Panc1 (cell line): ENCODE data around the gene EIF4G3.

Source experiments
- POLR2AphosphoS5 ChIP-seq: IDR thresholded peaks from 2 replicates; pipeline ENCODE4 v1.6.1; 2012; ENCODE audit warnings: mild to moderate bottlenecking, low read depth, low read length, moderate library complexity
- SIN3A ChIP-seq: IDR thresholded peaks from 2 replicates; pipeline ENCODE4 v1.6.1; 2012; ENCODE audit warnings: low read depth, mild to moderate bottlenecking, low read length, moderate library complexity, borderline replicate concordance; ENCODE audit not compliant: insufficient read depth
- TF ChIP-seq, protein P1 (sequence below): fragments of 450-650 bp; IDR thresholded peaks from 2 replicates; pipeline ENCODE4 v1.5.1; 2017; ENCODE audit warnings: mild to moderate bottlenecking
- TF ChIP-seq, protein P2 (sequence below), 2 experiments: IDR thresholded peaks; 2 replicates each; pipeline ENCODE4 v1.6.1; 2011 to 2012; ENCODE audit warnings: low read depth in 2 of 2, control low read depth in 1 of 2, low read length in 1 of 2, mild to moderate bottlenecking in 1 of 2, moderate library complexity in 1 of 2; ENCODE audit not compliant: insufficient read depth in 1 of 2

GRCh38 chr1:20949871-20950590 is 226.7 kb downstream of the EIF4G3 start:
- TF ChIP-seq, protein P1, sequence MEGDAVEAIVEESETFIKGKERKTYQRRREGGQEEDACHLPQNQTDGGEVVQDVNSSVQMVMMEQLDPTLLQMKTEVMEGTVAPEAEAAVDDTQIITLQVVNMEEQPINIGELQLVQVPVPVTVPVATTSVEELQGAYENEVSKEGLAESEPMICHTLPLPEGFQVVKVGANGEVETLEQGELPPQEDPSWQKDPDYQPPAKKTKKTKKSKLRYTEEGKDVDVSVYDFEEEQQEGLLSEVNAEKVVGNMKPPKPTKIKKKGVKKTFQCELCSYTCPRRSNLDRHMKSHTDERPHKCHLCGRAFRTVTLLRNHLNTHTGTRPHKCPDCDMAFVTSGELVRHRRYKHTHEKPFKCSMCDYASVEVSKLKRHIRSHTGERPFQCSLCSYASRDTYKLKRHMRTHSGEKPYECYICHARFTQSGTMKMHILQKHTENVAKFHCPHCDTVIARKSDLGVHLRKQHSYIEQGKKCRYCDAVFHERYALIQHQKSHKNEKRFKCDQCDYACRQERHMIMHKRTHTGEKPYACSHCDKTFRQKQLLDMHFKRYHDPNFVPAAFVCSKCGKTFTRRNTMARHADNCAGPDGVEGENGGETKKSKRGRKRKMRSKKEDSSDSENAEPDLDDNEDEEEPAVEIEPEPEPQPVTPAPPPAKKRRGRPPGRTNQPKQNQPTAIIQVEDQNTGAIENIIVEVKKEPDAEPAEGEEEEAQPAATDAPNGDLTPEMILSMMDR = no peak
- TF ChIP-seq POLR2AphosphoS5 (no peak), SIN3A (no peak)
- TF ChIP-seq, protein P2, sequence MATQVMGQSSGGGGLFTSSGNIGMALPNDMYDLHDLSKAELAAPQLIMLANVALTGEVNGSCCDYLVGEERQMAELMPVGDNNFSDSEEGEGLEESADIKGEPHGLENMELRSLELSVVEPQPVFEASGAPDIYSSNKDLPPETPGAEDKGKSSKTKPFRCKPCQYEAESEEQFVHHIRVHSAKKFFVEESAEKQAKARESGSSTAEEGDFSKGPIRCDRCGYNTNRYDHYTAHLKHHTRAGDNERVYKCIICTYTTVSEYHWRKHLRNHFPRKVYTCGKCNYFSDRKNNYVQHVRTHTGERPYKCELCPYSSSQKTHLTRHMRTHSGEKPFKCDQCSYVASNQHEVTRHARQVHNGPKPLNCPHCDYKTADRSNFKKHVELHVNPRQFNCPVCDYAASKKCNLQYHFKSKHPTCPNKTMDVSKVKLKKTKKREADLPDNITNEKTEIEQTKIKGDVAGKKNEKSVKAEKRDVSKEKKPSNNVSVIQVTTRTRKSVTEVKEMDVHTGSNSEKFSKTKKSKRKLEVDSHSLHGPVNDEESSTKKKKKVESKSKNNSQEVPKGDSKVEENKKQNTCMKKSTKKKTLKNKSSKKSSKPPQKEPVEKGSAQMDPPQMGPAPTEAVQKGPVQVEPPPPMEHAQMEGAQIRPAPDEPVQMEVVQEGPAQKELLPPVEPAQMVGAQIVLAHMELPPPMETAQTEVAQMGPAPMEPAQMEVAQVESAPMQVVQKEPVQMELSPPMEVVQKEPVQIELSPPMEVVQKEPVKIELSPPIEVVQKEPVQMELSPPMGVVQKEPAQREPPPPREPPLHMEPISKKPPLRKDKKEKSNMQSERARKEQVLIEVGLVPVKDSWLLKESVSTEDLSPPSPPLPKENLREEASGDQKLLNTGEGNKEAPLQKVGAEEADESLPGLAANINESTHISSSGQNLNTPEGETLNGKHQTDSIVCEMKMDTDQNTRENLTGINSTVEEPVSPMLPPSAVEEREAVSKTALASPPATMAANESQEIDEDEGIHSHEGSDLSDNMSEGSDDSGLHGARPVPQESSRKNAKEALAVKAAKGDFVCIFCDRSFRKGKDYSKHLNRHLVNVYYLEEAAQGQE (IDR thresholded peaks at IDR 0.05; ENCODE audit: insufficient read depth in 1 of 2, low read depth in 2 of 2, low read length in 1 of 2) = no peak
